Natural killer cell (primary cell): ENCODE data around the gene UGP2. TPM values are rescaled to one million over a fixed set of nuclear protein-coding genes. Genes with fewer than 3 reads are reported as not detected.

Source experiments
- ATAC-seq, 3 donors: fragments of 150-1000 bp in 2 of 3; fragments of 200-7000 bp in 1 of 3; cut with Tn5 transposase; 1 replicate in 1 of 3; 2 replicates in 2 of 3; pipeline ENCODE4 v1.10.0; 2021; ENCODE audit warnings: mild to moderate bottlenecking in 2 of 3, moderate library complexity in 2 of 3
- DNase-seq, 2 donors: peaks; one replicate each; pipeline versions ENCODE4 v3.0.0 to v3.0.0-alpha.2; 2013 to 2021; ENCODE audit warnings: mixed read lengths in 1 of 2
- H3K27ac ChIP-seq: one replicate; pipeline ENCODE4 v1.5.1; 2013; ENCODE audit warnings: mild to moderate bottlenecking, low read length
- H3K27me3 ChIP-seq: one replicate; pipeline ENCODE4 v1.6.1; 2013; ENCODE audit warnings: low read length; ENCODE audit not compliant: control insufficient read depth, insufficient read depth
- H3K36me3 ChIP-seq: one replicate; pipeline ENCODE4 v1.6.1; 2013; ENCODE audit warnings: low read length; ENCODE audit not compliant: control insufficient read depth, insufficient read depth
- H3K4me1 ChIP-seq: one replicate; pipeline ENCODE4 v1.6.1; 2013; ENCODE audit warnings: low read length; ENCODE audit not compliant: control insufficient read depth, insufficient read depth
- H3K4me3 ChIP-seq: one replicate; pipeline ENCODE4 v1.5.1; 2013; ENCODE audit warnings: low read length
- H3K9me3 ChIP-seq: one replicate; pipeline ENCODE4 v1.6.1; 2013; ENCODE audit warnings: low read length; ENCODE audit not compliant: control insufficient read depth, insufficient read depth
- H3K27ac Mint-ChIP-seq, 2 donors: one replicate each; pipeline ENCODE4 v1.8.0; 2022; ENCODE audit warnings: mild to moderate bottlenecking in 2 of 2, mixed read lengths in 2 of 2, moderate library complexity in 1 of 2
- H3K27me3 Mint-ChIP-seq, 2 donors: one replicate each; pipeline ENCODE4 v1.8.0; 2022; ENCODE audit warnings: low read depth in 2 of 2, mixed read lengths in 2 of 2
- H3K36me3 Mint-ChIP-seq: one replicate; pipeline ENCODE4 v1.8.0; 2022; ENCODE audit warnings: mixed read lengths
- H3K4me1 Mint-ChIP-seq, 2 donors: one replicate each; pipeline ENCODE4 v1.8.0; 2022; ENCODE audit warnings: mixed read lengths in 2 of 2
- H3K4me3 Mint-ChIP-seq: one replicate; pipeline ENCODE4 v1.8.0; 2022; ENCODE audit warnings: mild to moderate bottlenecking, moderate library complexity, mixed read lengths
- H3K9me3 Mint-ChIP-seq, 2 donors: one replicate each; pipeline ENCODE4 v1.8.0; 2022; ENCODE audit warnings: mixed read lengths in 2 of 2
- WGBS: methylation state at CpG from one replicate; pipeline ENCODE4 v1.1.7; 2013; ENCODE audit warnings: missing lambda C conversion rate; ENCODE audit not compliant: insufficient coverage; 5-methylcytosine and 5-hydroxymethylcytosine counted together
- intact Hi-C: fragments of 100-400 bp; cut with micrococcal nuclease; formaldehyde crosslinking; loops from one replicate; pipeline ENCODE4 v1.14.2; 2022
- total RNA-seq, 4 donors: library from RNA; stranded (reverse); fragments of 120-200 nt in 1 of 4; gene quantifications; one replicate each; pipeline versions ENCODE4 v1.2.3 to v1.2.4, GENCODE V29; 2013 to 2022
- TF ChIP-seq, protein P1 (sequence below): fragments of 200-600 bp; IDR thresholded peaks from one replicate; pipeline ENCODE4 v1.8.0; 2022; ENCODE audit warnings: antibody characterized with exemption

Gene UGP2
- total RNA-seq, 3 donors from 2014 or later (not counting 1 experiment from before 2014, with no cell fraction given): 100 to 117 (median 101) TPM

DNA sequence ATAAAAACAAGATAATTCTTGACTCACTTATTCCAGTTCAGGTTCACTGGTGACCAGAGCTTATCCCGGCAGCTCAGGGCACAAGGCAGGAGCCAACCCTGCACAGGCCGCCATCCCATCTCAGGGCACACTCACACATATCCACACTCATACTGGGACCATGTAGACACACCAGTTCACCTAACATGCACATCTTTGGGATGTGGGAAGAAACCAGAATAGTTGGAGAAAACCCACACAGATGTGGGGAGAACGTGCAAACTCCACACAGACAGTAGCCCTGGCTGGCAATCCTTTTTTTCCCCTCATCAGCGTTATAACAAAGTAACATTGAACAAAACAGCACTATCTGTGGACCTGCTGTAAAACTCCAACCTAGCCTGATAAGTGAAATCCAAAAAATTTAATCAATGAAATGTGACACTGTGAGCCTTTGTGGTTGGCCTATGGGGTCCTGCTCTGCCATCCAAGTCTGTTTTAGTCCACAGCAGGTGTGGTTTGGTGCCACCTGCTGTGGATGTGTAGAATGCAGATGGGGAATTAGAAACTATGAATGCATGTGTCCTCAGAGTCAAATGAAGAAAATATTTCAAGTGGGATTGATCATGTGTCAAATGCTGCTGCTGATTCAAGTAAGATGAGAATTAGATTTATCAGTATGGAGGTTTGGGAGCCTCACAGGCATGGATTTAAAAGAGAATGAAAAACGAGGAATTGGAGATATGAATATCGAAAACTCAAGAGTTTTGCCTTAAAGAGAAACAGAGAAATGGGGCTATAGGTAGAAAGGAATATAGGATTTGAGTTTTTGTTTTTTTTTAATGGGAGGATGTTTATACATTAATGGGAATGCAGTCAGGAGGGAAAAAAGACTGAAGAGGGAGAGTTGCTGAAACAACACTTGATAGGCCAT is 47.0 kb downstream of the UGP2 start:
- H3K27ac ChIP-seq: no peak overlapping the region
- no peak overlapping the region for H3K4me3 Mint-ChIP-seq
- H3K4me1 ChIP-seq: no peaks in the 10 kb centered on the region
- no peaks in the 10 kb centered on the region for H3K9me3 Mint-ChIP-seq
- TF ChIP-seq, protein P1, sequence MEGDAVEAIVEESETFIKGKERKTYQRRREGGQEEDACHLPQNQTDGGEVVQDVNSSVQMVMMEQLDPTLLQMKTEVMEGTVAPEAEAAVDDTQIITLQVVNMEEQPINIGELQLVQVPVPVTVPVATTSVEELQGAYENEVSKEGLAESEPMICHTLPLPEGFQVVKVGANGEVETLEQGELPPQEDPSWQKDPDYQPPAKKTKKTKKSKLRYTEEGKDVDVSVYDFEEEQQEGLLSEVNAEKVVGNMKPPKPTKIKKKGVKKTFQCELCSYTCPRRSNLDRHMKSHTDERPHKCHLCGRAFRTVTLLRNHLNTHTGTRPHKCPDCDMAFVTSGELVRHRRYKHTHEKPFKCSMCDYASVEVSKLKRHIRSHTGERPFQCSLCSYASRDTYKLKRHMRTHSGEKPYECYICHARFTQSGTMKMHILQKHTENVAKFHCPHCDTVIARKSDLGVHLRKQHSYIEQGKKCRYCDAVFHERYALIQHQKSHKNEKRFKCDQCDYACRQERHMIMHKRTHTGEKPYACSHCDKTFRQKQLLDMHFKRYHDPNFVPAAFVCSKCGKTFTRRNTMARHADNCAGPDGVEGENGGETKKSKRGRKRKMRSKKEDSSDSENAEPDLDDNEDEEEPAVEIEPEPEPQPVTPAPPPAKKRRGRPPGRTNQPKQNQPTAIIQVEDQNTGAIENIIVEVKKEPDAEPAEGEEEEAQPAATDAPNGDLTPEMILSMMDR: peak; percentile 74
- peak; percentile 27 to 67 for DNase-seq
- peak overlapping the region; percentile 2 to 61 for H3K27ac Mint-ChIP-seq
- H3K36me3 ChIP-seq: peaks cover 89% of the 10 kb centered on the region
- intact Hi-C loops: loop anchor here (1.0 to 2.0 kb wide), 2 partner anchors 196 to 300 kb away; partner anchors contain the start of genes MDH1 and WDPCP
- no peaks in the 10 kb centered on the region for H3K27me3 Mint-ChIP-seq
- no peaks in the 10 kb centered on the region for H3K9me3 ChIP-seq
- peaks cover 25% of the 10 kb centered on the region for H3K36me3 Mint-ChIP-seq
- H3K27me3 ChIP-seq: no peaks in the 10 kb centered on the region
- no peak overlapping the region for H3K4me3 ChIP-seq
- WGBS: 96% methylated on average over 6 of the region's 6 CpGs
- H3K4me1 Mint-ChIP-seq: peaks cover 7 to 9% of the 10 kb centered on the region in 2 donors
- peak; percentile 57 to 89 (median 69) for ATAC-seq

DNA sequence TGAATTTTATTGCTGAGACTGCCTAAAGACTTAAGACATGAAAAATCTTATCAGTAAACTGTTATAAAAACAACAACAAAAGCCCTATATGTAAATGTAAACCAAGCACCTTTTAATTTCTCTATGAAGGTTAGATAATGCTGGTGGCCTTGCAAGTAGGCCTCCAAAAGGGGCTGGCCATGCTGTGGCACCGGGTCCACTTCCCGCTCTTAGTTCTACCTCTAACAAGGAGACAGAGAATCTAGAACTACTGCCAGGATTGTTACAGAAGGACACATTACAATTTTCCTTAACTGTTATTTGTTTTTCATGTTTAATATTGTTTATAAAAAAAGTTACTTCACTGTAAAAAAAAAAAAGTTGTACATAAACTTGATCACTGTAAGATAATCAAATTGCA is 49.0 kb downstream of the UGP2 start:
- Mint-ChIP-seq H3K9me3 (no peaks in the 10 kb centered on the region), H3K36me3 (peaks cover 18% of the 10 kb centered on the region), H3K27me3 (no peaks in the 10 kb centered on the region), H3K4me3 (no peak overlapping the region), H3K4me1 (peaks cover 4 to 7% of the 10 kb centered on the region in 2 donors), H3K27ac (no peak overlapping the region)
- 94% methylated on average over 2 of the region's 2 CpGs for WGBS
- intact Hi-C loops: no loop called here
- Histone ChIP-seq H3K9me3 (no peaks in the 10 kb centered on the region), H3K27me3 (no peaks in the 10 kb centered on the region), H3K4me1 (no peaks in the 10 kb centered on the region), H3K4me3 (no peak overlapping the region), H3K27ac (no peak overlapping the region), H3K36me3 (peaks cover 75% of the 10 kb centered on the region)
- TF ChIP-seq, protein P1: no peak
- DNase-seq (no peak), ATAC-seq (no peak)

DNA sequence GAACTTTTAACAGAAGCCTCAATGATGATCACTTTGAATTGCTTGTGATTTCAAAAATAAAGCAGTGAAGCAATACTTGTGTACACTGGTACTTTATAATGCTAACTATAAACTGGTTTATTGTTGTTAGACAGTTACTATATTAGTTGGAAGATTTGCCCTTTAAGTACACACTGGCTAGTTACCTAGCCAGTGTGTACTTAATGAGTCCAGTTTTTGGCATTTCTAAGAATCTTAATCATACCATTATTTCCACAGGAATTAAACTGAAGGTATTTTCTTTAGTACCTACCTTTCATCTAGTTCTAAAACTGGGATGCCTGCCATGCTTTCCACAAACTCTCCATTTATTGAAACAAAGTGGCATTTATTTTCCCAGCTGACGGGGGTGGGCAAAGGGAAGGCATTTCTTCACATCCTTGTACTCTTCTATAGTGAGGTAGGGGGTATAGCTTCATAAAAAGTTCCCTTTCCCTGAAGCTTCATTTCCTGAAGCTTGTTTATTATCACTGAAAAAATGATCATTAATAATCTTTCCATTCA is 49.9 kb downstream of the UGP2 start:
- H3K4me1 Mint-ChIP-seq: peaks cover 4 to 7% of the 10 kb centered on the region in 2 donors
- H3K27me3 ChIP-seq: no peaks in the 10 kb centered on the region
- no peaks in the 10 kb centered on the region for H3K9me3 Mint-ChIP-seq
- ATAC-seq: no peak
- DNase-seq: no peak
- H3K9me3 ChIP-seq: no peaks in the 10 kb centered on the region
- intact Hi-C loops: no loop called here
- peaks cover 72% of the 10 kb centered on the region for H3K36me3 ChIP-seq
- no peak overlapping the region for H3K4me3 Mint-ChIP-seq
- H3K27me3 Mint-ChIP-seq: no peaks in the 10 kb centered on the region
- WGBS: no CpG with 5 or more reads among the region's 1 CpG
- TF ChIP-seq, protein P1: no peak
- peak overlapping the region; percentile 42 to 51 for H3K27ac Mint-ChIP-seq
- no peak overlapping the region for H3K27ac ChIP-seq
- H3K4me1 ChIP-seq: no peaks in the 10 kb centered on the region
- no peak overlapping the region for H3K4me3 ChIP-seq
- peaks cover 18% of the 10 kb centered on the region for H3K36me3 Mint-ChIP-seq
